Measurements from ENCODE around the gene VPS35. TPM values are rescaled to one million over a fixed set of nuclear protein-coding genes. Genes with fewer than 3 reads are reported as not detected.

VPS35 gene
- total and polyA plus RNA-seq, 8 donors: 6.6 to 49.9 (median 30.9) TPM

- ATAC-seq: no peak
- TF ChIP-seq, protein P1, sequence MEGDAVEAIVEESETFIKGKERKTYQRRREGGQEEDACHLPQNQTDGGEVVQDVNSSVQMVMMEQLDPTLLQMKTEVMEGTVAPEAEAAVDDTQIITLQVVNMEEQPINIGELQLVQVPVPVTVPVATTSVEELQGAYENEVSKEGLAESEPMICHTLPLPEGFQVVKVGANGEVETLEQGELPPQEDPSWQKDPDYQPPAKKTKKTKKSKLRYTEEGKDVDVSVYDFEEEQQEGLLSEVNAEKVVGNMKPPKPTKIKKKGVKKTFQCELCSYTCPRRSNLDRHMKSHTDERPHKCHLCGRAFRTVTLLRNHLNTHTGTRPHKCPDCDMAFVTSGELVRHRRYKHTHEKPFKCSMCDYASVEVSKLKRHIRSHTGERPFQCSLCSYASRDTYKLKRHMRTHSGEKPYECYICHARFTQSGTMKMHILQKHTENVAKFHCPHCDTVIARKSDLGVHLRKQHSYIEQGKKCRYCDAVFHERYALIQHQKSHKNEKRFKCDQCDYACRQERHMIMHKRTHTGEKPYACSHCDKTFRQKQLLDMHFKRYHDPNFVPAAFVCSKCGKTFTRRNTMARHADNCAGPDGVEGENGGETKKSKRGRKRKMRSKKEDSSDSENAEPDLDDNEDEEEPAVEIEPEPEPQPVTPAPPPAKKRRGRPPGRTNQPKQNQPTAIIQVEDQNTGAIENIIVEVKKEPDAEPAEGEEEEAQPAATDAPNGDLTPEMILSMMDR (IDR thresholded peaks at IDR 0.05): no peak
- H3K9me3 ChIP-seq: no peaks in the 10 kb centered on the region
- no peak overlapping the region for H3K4me3 ChIP-seq
- no peak overlapping the region for H3K27ac ChIP-seq
- no peak for FAIRE-seq
- intact Hi-C loops (cut with DNase I): no loop called here
- H3K27me3 ChIP-seq: no peaks in the 10 kb centered on the region
- no peaks in the 10 kb centered on the region for H3K36me3 ChIP-seq
- no peak for DNase-seq
- H3K4me1 ChIP-seq: no peaks in the 10 kb centered on the region
- WGBS, 2 donors: 80 to 84% methylated on average over 2 of the region's 2 CpGs
Observed at GRCh38 chr16:46702030-46702429, 13.1 kb upstream of the VPS35 start.

DNA sequence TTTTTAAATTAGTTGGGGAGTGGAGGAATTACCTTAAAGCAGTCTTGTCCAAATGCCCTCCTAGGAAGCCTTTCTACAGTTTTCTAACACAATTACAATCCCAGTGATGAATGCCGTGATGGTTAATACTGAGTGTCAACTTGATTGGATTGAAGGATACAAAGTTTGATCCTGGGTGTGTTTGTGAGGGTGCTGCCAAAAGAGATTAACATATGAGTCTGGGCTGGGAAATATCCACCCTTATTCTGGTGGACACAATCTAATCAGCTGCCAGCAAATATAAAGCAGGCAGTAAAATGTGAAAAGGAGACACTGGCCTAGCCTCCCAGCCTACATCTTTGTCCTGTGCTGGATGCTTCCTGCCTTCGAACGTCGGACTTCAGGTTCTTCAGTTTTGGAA is 12.6 kb upstream of the VPS35 start:
- H3K27ac ChIP-seq: no peak overlapping the region
- TF ChIP-seq, protein P1 (IDR thresholded peaks at IDR 0.05): no peak
- no peaks in the 10 kb centered on the region for H3K27me3 ChIP-seq
- H3K36me3 ChIP-seq: no peaks in the 10 kb centered on the region
- no peak for ATAC-seq
- WGBS, 2 donors: 81 to 95% methylated on average over 4 of the region's 4 CpGs
- intact Hi-C loops (cut with DNase I): no loop called here
- DNase-seq: no peak
- H3K4me3 ChIP-seq: no peak overlapping the region
- no peaks in the 10 kb centered on the region for H3K4me1 ChIP-seq
- no peaks in the 10 kb centered on the region for H3K9me3 ChIP-seq
- FAIRE-seq: no peak

DNA sequence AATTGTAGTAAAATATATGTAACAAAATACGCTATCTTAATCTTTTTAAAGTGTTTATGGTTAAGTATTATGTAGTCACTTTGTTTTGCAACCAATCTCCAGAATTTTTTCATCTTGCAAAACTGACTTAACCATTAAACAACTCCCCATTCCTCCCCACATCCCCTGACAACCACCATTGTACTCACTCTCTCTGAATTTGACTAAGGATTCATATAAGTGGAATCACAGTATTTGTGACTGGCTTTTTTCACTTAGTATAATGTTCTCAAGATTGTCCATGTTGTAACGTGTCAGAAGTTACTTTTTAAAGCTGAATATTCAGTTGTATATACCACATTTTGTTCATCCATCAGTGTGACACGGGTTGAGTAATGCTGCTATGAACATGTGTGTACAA is 11.1 kb upstream of the VPS35 start:
- intact Hi-C loops (cut with DNase I): no loop called here
- no peaks in the 10 kb centered on the region for H3K9me3 ChIP-seq
- H3K27ac ChIP-seq: no peak overlapping the region
- WGBS, 2 donors: 92 to 94% methylated on average over 3 of the region's 3 CpGs
- H3K36me3 ChIP-seq: no peaks in the 10 kb centered on the region
- DNase-seq (no peak), ATAC-seq (no peak), FAIRE-seq (no peak)
- H3K27me3 ChIP-seq: no peaks in the 10 kb centered on the region
- no peak overlapping the region for H3K4me3 ChIP-seq
- H3K4me1 ChIP-seq: no peaks in the 10 kb centered on the region
- TF ChIP-seq, protein P1 (IDR thresholded peaks at IDR 0.05): no peak

DNA sequence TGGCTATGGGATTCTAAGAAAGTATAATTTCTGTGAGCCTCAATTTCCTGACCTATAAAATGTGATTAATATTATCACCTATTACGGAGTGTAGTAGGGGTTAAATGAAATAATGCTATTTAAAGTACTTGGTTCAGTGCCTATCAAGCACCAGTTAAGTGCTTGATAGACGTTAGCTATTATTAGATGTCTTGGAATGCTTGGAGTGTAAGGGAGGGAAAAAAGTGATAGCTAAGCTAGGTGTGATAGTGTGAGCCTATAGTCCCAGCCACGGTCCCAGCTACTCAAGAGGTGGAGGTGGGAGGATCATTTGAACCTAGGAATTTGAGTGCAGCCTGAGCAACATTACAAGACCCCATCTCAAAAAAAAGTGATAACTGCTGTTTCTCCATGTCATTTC is 8.0 kb upstream of the VPS35 start:
- Histone ChIP-seq H3K27me3 (no peaks in the 10 kb centered on the region), H3K27ac (no peak overlapping the region), H3K4me1 (no peaks in the 10 kb centered on the region), H3K36me3 (no peaks in the 10 kb centered on the region), H3K9me3 (no peaks in the 10 kb centered on the region), H3K4me3 (no peak overlapping the region)
- intact Hi-C loops (cut with DNase I): no loop called here
- DNase-seq (no peak), ATAC-seq (no peak), FAIRE-seq (no peak)
- TF ChIP-seq, protein P1 (IDR thresholded peaks at IDR 0.05): no peak
- 35 to 43% methylated on average over 3 of the region's 3 CpGs for WGBS, 2 donors

DNA sequence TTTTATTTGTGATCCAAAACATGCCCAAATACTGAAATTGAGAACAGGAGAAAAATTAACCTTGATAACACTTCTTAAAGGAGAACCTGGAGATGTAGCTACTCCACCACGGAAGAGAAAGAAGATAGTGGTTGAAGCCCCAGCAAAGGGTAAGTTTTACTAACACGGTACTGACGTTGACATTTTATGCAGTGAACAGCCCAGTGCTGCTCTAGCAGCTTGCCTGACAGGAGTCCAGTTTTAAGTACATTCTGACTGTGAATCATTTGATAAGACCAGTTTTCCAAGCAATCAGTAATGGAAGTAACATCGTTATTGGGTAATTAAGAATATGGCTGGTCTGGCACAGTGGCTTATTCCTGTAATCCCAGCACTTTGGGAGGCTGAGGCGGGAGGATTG is 7.0 kb upstream of the VPS35 start:
- H3K9me3 ChIP-seq: no peaks in the 10 kb centered on the region
- intact Hi-C loops (cut with DNase I): no loop called here
- no peaks in the 10 kb centered on the region for H3K4me1 ChIP-seq
- H3K27me3 ChIP-seq: no peaks in the 10 kb centered on the region
- no peak for ATAC-seq
- DNase-seq: no peak
- H3K27ac ChIP-seq: no peak overlapping the region
- H3K4me3 ChIP-seq: no peak overlapping the region
- TF ChIP-seq, protein P1 (IDR thresholded peaks at IDR 0.05): no peak
- no peak for FAIRE-seq
- no peaks in the 10 kb centered on the region for H3K36me3 ChIP-seq
- WGBS, 2 donors: 84 to 94% methylated on average over 5 of the region's 5 CpGs
